ENCODE results near the gene ZNF814.
A peak's percentile ranks its signal among the peaks of the same experiment; 100 is the strongest.
"Not testable (repeated sequence)": the region's sequence is repeated elsewhere in the genome, so short reads cannot be mapped to it uniquely, and the experiment has no call there.

The ZNF814 gene

DNA sequence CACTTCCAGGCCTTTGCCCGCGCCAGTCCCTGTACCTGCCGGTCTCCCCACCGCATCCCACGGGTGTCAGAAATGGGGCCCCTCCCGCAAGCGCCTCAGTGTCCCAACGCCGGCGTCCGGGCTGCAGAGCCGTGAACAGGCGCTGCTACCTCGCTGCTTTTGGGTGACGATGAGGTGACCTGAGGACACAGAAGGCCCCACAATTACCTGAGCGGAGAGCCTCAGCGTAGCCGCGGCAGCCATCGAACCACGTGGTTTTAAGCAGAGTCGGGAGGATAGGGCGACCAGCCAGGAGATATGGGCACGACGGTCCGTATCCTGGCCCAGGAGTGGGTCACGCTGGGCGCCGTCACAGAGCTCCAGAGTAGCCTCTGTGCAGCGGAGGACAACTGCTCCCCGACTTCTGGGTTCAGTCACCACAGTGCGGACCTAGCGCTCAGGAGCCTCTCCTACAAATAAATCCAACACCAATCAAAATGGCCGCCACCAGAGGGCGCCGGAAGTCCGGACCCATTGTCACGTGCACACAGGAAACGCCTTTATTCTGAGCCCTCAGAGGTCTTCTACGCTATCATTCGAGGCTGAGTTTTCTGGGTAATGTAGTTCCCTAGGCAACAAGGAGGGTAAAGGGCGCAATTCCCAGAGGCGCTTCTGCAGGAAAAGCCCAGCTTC, at the start of gene ZNF814:
ZNF814 (minus strand) TSS at position 478 of the 672 bp plus-strand sequence; CDS start at position 243, 235 bp downstream.
- FAIRE-seq = no peak

- FAIRE-seq = no peak
Measured at GRCh38 chr19:57935731-57936130, 46.9 kb upstream of the ZNF814 start.

- no peak for FAIRE-seq
Measured at GRCh38 chr19:57934820-57935665, 46.2 kb upstream of the ZNF814 start, which contains the start of gene ZNF418. ZNF418 (minus strand) TSS chr19:57935402; CDS start chr19:57933822, 1,580 bp downstream.

GRCh38 chr19:57927587-57927986, 38.8 kb upstream of the ZNF814 start:
- no peak for FAIRE-seq

- FAIRE-seq = not testable (repeated sequence)
Measured at GRCh38 chr19:57916168-57916995, 27.5 kb upstream of the ZNF814 start, which contains the start of gene ZNF417. ZNF417 (minus strand) TSS chr19:57916592; CDS start chr19:57916411, 181 bp downstream.

DNA sequence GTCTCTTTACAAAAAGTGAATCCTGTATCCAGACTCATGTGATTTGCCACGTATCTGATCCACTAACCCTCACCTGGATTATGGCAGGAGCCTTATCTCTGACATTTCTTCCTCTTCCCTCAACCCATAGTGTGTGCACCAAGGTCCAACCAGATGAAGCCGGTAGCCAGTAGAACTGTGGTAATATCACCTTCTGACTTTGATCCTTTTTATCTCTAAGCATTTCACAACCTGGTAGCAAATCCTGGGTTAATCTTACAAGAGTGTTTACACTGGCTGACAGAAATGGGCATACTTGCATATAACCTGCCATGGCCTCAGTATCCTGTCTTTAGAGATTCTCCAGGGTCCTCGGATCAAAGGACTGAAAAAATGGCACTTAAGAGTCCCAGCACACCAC, 25.7 kb upstream of the ZNF814 start:
- FAIRE-seq = no peak

DNA sequence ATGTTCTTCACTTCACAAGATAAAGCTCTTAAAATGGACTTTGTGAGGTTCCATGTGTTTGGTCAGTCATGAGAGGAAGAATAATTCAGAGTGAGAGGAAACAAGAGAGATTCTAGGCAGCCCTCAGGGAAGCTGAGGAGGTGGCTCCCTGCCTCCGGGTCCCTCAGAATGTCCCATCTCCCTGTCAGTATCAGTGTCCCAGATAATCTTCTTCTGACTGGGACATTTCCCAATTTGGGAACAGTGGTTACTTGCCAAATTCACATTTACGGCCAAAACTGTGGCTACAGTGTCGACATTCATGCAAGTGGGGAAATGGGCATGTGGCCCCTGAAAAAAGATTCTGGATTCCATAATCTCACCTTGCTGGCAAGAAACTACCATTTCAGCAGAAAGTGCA, 18.6 kb upstream of the ZNF814 start:
- no peak for FAIRE-seq

GRCh38 chr19:57905258-57905657, 16.4 kb upstream of the ZNF814 start:
- no peak for FAIRE-seq

DNA sequence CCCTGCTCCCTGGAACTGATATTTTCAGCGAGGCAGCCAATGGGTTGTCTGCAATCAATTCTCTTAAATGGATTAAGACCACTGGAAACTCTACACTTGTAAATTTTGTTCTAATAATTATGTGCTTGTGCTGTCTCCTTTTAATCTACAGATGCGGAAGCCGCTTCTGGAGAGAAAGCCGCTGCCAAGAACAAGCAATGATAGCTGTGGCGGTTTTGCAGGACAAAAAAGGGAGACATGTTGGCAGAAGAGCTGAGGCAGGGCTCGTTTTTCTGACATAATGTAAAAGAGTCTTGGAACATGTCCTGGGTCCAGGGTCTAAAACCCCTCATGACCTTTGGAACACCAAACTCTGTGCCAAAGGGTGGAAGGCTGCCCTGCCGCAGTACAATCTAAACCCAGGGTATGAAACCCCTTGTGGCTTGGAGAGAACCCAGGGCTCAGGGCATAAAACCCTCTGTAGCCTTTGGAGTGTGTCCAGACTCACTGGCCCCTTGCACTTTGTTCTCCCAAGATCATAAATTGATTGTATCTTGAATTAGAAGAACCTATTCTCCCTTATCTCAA, 14.9 kb upstream of the ZNF814 start:
- no peak for FAIRE-seq

DNA sequence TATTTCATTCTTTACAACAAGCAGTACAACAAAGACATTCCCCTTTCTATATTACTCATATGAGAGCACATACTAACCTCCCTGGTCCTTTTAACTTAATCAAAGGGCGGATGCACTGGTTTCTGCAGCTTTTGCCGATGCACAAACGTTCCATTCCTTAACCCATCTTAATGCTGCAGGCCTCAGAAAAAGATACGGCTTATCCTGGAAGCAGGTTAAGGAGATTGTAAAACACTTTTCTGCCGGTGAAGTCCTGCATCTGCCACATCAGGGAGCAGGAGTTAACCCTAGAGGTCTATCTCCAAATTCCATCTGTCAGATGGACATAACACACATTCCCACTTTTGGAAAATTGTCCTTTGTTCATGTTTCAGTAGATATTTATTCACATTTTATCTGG, 11.5 kb upstream of the ZNF814 start:
- no peak for FAIRE-seq

GRCh38 chr19:57890706-57891105, 1.9 kb upstream of the ZNF814 start:
- not testable (repeated sequence) for FAIRE-seq

- no peak for FAIRE-seq
Measured at GRCh38 chr19:57888107-57888559, 704 bp downstream of the ZNF814 start.

GRCh38 chr19:57887195-57887941, 1.5 kb downstream of the ZNF814 start:
- FAIRE-seq = peak; percentile 74

- FAIRE-seq = no peak
Measured at GRCh38 chr19:57886046-57886445, 2.8 kb downstream of the ZNF814 start.

DNA sequence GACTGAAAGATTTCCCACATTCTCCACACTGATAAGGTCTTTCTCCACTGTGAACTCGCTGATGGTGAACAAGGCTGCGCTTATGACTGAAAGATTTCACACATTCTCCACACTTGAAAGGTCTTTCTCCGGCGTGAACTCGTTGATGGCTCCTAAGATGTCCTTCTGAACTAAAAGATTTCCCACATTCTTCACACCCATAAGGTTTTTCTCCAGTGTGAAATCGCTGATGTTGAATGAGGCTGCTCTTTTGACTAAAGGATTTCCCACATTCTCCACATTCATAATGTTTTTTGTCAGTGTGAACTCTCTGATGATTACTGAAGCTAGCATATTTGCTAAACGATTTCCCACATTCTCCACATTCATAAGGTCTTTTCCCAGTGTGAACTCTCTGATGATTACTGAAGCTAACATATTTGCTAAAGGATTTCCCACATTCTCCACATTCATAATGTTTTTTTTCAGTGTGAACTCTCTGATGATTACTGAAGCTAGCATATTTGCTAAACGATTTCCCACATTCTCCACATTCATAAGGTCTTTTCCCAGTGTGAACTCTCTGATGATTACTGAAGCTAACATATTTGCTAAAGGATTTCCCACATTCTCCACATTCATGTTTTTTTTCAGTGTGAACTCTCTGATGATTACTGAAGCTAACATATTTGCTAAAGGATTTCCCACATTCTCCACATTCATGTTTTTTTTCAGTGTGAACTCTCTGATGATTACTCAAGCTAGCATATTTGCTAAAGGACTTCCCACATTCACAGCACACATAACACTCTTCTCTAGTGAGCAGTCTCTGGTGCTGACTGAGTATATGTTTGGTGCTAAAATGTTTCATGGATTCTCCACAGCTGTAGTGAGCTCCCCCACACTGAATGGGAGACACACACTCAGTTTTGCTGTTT, 14.7 kb downstream of the ZNF814 start:
- FAIRE-seq = not testable (repeated sequence)

GRCh38 chr19:57872450-57872849, 16.4 kb downstream of the ZNF814 start:
- no peak for FAIRE-seq

- FAIRE-seq = no peak
Measured at GRCh38 chr19:57870225-57870624, 18.6 kb downstream of the ZNF814 start.

DNA sequence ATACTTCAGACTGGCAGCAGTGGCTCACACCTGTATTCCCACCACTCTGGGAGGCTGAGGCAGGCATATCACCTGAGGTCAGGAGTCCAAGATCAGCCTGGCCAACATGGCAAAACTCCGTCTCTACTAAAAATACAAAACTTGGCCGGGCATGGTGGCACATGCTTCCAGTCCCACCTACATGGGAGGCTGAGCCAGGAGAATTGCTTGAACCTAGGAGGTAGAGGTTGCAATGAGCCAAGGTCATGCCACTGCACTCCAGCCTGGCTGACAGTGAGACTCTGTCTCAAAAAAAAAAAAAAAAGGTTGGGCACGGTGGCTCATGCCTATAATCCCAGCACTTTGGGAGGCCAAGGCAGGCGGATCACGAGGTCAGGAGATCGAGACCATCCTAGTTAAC, 19.2 kb downstream of the ZNF814 start:
- FAIRE-seq = not testable (repeated sequence)

- no peak for FAIRE-seq
Measured at GRCh38 chr19:57867868-57868492, 20.9 kb downstream of the ZNF814 start.

- not testable (repeated sequence) for FAIRE-seq
Measured at GRCh38 chr19:57862351-57862750, 26.5 kb downstream of the ZNF814 start.

Data from colon (tissue), 2 donors.